Activated T-cell treated with anti-CD3 and anti-CD28 coated beads for 48 hours (primary cell): ENCODE data around the gene OPCML.

Experiments used
- DNase-seq: peaks from one replicate; pipeline ENCODE4 v3.0.0-alpha.2; 2020; ENCODE audit warnings: low read depth

OPCML gene

GRCh38 chr11:132790971-132791370, 741.3 kb downstream of the OPCML start:
- no peak for DNase-seq

- no peak for DNase-seq
Observed at GRCh38 chr11:132790466-132790865, 741.8 kb downstream of the OPCML start.

GRCh38 chr11:132788816-132789325, 743.4 kb downstream of the OPCML start:
- no peak for DNase-seq

- DNase-seq: no peak
Observed at GRCh38 chr11:132785878-132786277, 746.4 kb downstream of the OPCML start.

- DNase-seq: no peak
Observed at GRCh38 chr11:132784441-132784840, 747.9 kb downstream of the OPCML start.

- DNase-seq: no peak
Observed at GRCh38 chr11:132782102-132782501, 750.2 kb downstream of the OPCML start.

- DNase-seq: no peak
Observed at GRCh38 chr11:132780046-132780445, 752.3 kb downstream of the OPCML start.

GRCh38 chr11:132779497-132779896, 752.8 kb downstream of the OPCML start:
- no peak for DNase-seq

- no peak for DNase-seq
Observed at GRCh38 chr11:132777067-132777975, 755.0 kb downstream of the OPCML start.

- DNase-seq: no peak
Observed at GRCh38 chr11:132773751-132774150, 758.5 kb downstream of the OPCML start.

- no peak for DNase-seq
Observed at GRCh38 chr11:132772703-132773545, 759.4 kb downstream of the OPCML start.

- no peak for DNase-seq
Observed at GRCh38 chr11:132771746-132772145, 760.6 kb downstream of the OPCML start.

GRCh38 chr11:132770829-132771530, 761.3 kb downstream of the OPCML start:
- DNase-seq: no peak

GRCh38 chr11:132763503-132763902, 768.8 kb downstream of the OPCML start:
- no peak for DNase-seq

- DNase-seq: no peak
Observed at GRCh38 chr11:132755934-132756333, 776.4 kb downstream of the OPCML start.

- DNase-seq: no peak
Observed at GRCh38 chr11:132751516-132752250, 780.6 kb downstream of the OPCML start.

- no peak for DNase-seq
Observed at GRCh38 chr11:132746305-132746704, 786.0 kb downstream of the OPCML start.

- DNase-seq: no peak
Observed at GRCh38 chr11:132745306-132745705, 787.0 kb downstream of the OPCML start.

GRCh38 chr11:132744771-132745170, 787.5 kb downstream of the OPCML start:
- DNase-seq: no peak

- DNase-seq: no peak
Observed at GRCh38 chr11:132743601-132744000, 788.7 kb downstream of the OPCML start.

GRCh38 chr11:132742929-132743328, 789.4 kb downstream of the OPCML start:
- no peak for DNase-seq
